HEK293 (cell line): Measurements from ENCODE around the gene RPS6KA3.

Experiments
- CTCF ChIA-PET: fragments of 350-600 bp; formaldehyde crosslinking; extraction: SDS; loops from one replicate; lab custom pipeline; 2021; ENCODE audit warnings: antibody characterized with exemption; lab: Yijun Ruan, JAX
- POLR2A ChIA-PET: fragments of 300-600 bp; formaldehyde crosslinking; extraction: SDS; loops from one replicate; lab custom pipeline; 2020; ENCODE audit warnings: antibody characterized with exemption, inconsistent platforms; lab: Yijun Ruan, JAX
- H3K27ac ChIP-seq: fragments of 200-500 bp; sonication (Bioruptor generic); 2 replicates; pipeline ENCODE4 v1.5.1; 2014; ENCODE audit warnings: low read depth, low read length, control low read depth, inconsistent platforms; ENCODE audit errors: extremely low read depth
- H3K36me3 ChIP-seq, 2 experiments: fragments of 200-500 bp in 1 of 2; sonication (Bioruptor generic) in 1 of 2; 1 replicate in 1 of 2; 2 replicates in 1 of 2; pipeline ENCODE4 v1.5.1; 2014 to 2017; ENCODE audit warnings: inconsistent platforms in 2 of 2, low read length in 2 of 2; ENCODE audit not compliant: control insufficient read depth in 2 of 2, insufficient read depth in 1 of 2
- H3K4me1 ChIP-seq: fragments of 200-500 bp; sonication (Bioruptor generic); 2 replicates; pipeline ENCODE4 v1.5.1; 2014; ENCODE audit warnings: mild to moderate bottlenecking, low read length, inconsistent platforms; ENCODE audit not compliant: control insufficient read depth, insufficient read depth
- H3K4me3 ChIP-seq: 2 replicates; pipeline ENCODE4 v1.5.1; 2011; ENCODE audit warnings: low read depth, mild to moderate bottlenecking, control low read depth, low read length, moderate library complexity
- H3K9me3 ChIP-seq: fragments of 200-500 bp; sonication (Bioruptor generic); 2 replicates; pipeline ENCODE4 v1.5.1; 2014; ENCODE audit warnings: low read depth, low read length, inconsistent platforms; ENCODE audit not compliant: control insufficient read depth, insufficient read depth
- GFI1B ChIP-seq: fragments of 450-650 bp; formaldehyde crosslinking; IDR thresholded peaks from 2 replicates; pipeline ENCODE4 v1.5.1; 2016; ENCODE audit warnings: missing biosample characterization, missing genetic modification characterization
- HOXD13 ChIP-seq: sonication (generic); formaldehyde crosslinking; IDR thresholded peaks from 2 replicates; pipeline ENCODE4 v1.8.0; 2022; ENCODE audit warnings: missing genetic modification reagents, borderline replicate concordance
- KLF16 ChIP-seq: fragments of 450-650 bp; formaldehyde crosslinking; IDR thresholded peaks from 2 replicates; pipeline ENCODE4 v1.5.1; 2017; ENCODE audit warnings: missing biosample characterization, missing genetic modification characterization
- SETDB1 ChIP-seq: IDR thresholded peaks from one replicate; pipeline ENCODE4 v1.6.1; 2017; ENCODE audit warnings: mild to moderate bottlenecking, low read length, moderate library complexity, mixed read lengths; ENCODE audit not compliant: insufficient read length
- ZBTB7A ChIP-seq: fragments of 450-650 bp; formaldehyde crosslinking; IDR thresholded peaks from 2 replicates; pipeline ENCODE4 v1.5.1; 2016; ENCODE audit warnings: low read depth, missing biosample characterization, missing genetic modification characterization
- ZFP41 ChIP-seq: fragments of 450-650 bp; formaldehyde crosslinking; IDR thresholded peaks from 2 replicates; pipeline ENCODE4 v1.5.1; 2016; ENCODE audit warnings: missing biosample characterization, missing genetic modification characterization, borderline replicate concordance
- ZNF10 ChIP-seq: fragments of 450-650 bp; formaldehyde crosslinking; IDR thresholded peaks from 2 replicates; pipeline ENCODE4 v1.5.1; 2017; ENCODE audit warnings: missing biosample characterization, missing genetic modification characterization
- ZNF140 ChIP-seq: fragments of 450-650 bp; formaldehyde crosslinking; IDR thresholded peaks from 2 replicates; pipeline ENCODE4 v1.5.1; 2016; ENCODE audit warnings: missing biosample characterization, missing genetic modification characterization
- ZNF202 ChIP-seq: fragments of 450-650 bp; formaldehyde crosslinking; IDR thresholded peaks from 2 replicates; pipeline ENCODE4 v1.5.1; 2016; ENCODE audit warnings: missing biosample characterization, missing genetic modification characterization, borderline replicate concordance
- ZNF211 ChIP-seq: fragments of 450-650 bp; formaldehyde crosslinking; IDR thresholded peaks from 2 replicates; pipeline ENCODE4 v1.5.1; 2016; ENCODE audit warnings: low read depth, missing biosample characterization, missing genetic modification characterization
- ZNF24 ChIP-seq: fragments of 450-650 bp; formaldehyde crosslinking; IDR thresholded peaks from 2 replicates; pipeline ENCODE4 v1.5.1; 2016; ENCODE audit warnings: missing biosample characterization, missing genetic modification characterization
- ZNF394 ChIP-seq: fragments of 450-650 bp; formaldehyde crosslinking; IDR thresholded peaks from 2 replicates; pipeline ENCODE4 v1.5.1; 2016; ENCODE audit warnings: missing biosample characterization, missing genetic modification characterization, mild to moderate bottlenecking, moderate library complexity, borderline replicate concordance
- ZNF416 ChIP-seq: fragments of 450-650 bp; formaldehyde crosslinking; IDR thresholded peaks from 2 replicates; pipeline ENCODE4 v1.5.1; 2016; ENCODE audit warnings: missing biosample characterization, missing genetic modification characterization
- ZNF501 ChIP-seq: fragments of 450-650 bp; formaldehyde crosslinking; IDR thresholded peaks from 2 replicates; pipeline ENCODE4 v1.5.1; 2016; ENCODE audit warnings: missing biosample characterization, missing genetic modification characterization
- ZNF518A ChIP-seq: fragments of 450-650 bp; formaldehyde crosslinking; conservative IDR thresholded peaks from 2 replicates; pipeline ENCODE4 v1.5.1; 2016; ENCODE audit warnings: low read depth, missing biosample characterization, missing genetic modification characterization
- ZNF549 ChIP-seq: fragments of 450-650 bp; IDR thresholded peaks from 2 replicates; pipeline ENCODE4 v1.5.1; 2018; ENCODE audit warnings: missing biosample characterization, missing genetic modification characterization, mild to moderate bottlenecking, inconsistent platforms, moderate library complexity
- ZNF561 ChIP-seq: fragments of 450-650 bp; IDR thresholded peaks from 2 replicates; pipeline ENCODE4 v1.5.1; 2018; ENCODE audit warnings: missing biosample characterization, missing genetic modification characterization, borderline replicate concordance
- ZNF623 ChIP-seq: fragments of 450-650 bp; formaldehyde crosslinking; IDR thresholded peaks from 2 replicates; pipeline ENCODE4 v1.5.1; 2016; ENCODE audit warnings: missing biosample characterization, missing genetic modification characterization
- ZNF626 ChIP-seq: fragments of 450-650 bp; sonication (Bioruptor Pico); formaldehyde crosslinking; IDR thresholded peaks from 2 replicates; pipeline ENCODE4 v1.5.1; 2018; ENCODE audit warnings: missing biosample characterization, missing genetic modification characterization, inconsistent platforms
- ZNF658 ChIP-seq: fragments of 450-650 bp; formaldehyde crosslinking; IDR thresholded peaks from 2 replicates; pipeline ENCODE4; 2016; ENCODE audit warnings: missing biosample characterization, missing genetic modification characterization
- ZSCAN16 ChIP-seq: fragments of 450-650 bp; formaldehyde crosslinking; IDR thresholded peaks from 2 replicates; pipeline ENCODE4 v1.5.1; 2016; ENCODE audit warnings: missing biosample characterization, missing genetic modification characterization
- TF ChIP-seq, protein P1 (sequence below): fragments of 450-650 bp; formaldehyde crosslinking; IDR thresholded peaks from 2 replicates; pipeline ENCODE4 v1.5.1; 2017; ENCODE audit warnings: missing biosample characterization, missing genetic modification characterization
- TF ChIP-seq, protein P2 (sequence below): fragments of 450-650 bp; IDR thresholded peaks from 2 replicates; pipeline ENCODE4 v1.5.1; 2018; ENCODE audit warnings: missing biosample characterization, missing genetic modification characterization
- TF ChIP-seq, protein P3 (sequence below): fragments of 450-650 bp; formaldehyde crosslinking; IDR thresholded peaks from 2 replicates; pipeline ENCODE4 v1.5.1; 2016; ENCODE audit warnings: missing biosample characterization, missing genetic modification characterization
- TF ChIP-seq, protein P4 (sequence below): fragments of 450-650 bp; formaldehyde crosslinking; IDR thresholded peaks from 2 replicates; pipeline ENCODE4 v1.5.1; 2016; ENCODE audit warnings: missing biosample characterization, missing genetic modification characterization, low read depth

Gene RPS6KA3

DNA sequence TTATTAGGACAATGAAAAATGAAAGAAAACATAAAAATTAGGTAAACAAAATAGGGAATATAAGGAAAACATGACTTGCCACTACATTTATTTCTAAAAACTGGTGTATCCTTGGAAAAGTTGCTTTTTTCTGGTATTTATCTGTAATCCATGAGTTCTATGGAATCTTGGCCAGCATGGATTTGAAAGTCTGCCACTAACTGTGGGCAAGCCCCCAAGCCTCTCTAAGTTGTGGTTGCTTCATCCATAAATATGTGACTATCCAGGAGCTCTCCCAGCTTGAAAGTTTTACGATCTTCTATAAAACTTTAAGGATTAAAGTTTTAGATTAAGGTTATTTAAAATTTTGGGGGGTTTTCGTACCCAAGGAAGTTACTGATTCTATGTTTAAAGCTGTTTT is 21.8 kb downstream of the RPS6KA3 start:
- no peaks in the 10 kb centered on the region for H3K4me1 ChIP-seq
- H3K4me3 ChIP-seq = no peak overlapping the region
- CTCF ChIA-PET = no interaction called here
- POLR2A ChIA-PET = interaction anchor here (0.6 kb wide), 1 partner anchor 1290 kb away, joined by 11 read pairs; no protein-coding TSS in a partner anchor
- TF ChIP-seq, protein P1, sequence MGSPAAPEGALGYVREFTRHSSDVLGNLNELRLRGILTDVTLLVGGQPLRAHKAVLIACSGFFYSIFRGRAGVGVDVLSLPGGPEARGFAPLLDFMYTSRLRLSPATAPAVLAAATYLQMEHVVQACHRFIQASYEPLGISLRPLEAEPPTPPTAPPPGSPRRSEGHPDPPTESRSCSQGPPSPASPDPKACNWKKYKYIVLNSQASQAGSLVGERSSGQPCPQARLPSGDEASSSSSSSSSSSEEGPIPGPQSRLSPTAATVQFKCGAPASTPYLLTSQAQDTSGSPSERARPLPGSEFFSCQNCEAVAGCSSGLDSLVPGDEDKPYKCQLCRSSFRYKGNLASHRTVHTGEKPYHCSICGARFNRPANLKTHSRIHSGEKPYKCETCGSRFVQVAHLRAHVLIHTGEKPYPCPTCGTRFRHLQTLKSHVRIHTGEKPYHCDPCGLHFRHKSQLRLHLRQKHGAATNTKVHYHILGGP (tag by site-specific recombination) = no peak
- no peak for TF ChIP-seq ZFP41
- no peak for TF ChIP-seq ZNF626
- no peak for TF ChIP-seq ZSCAN16
- no peak for TF ChIP-seq ZNF24
- no peak for TF ChIP-seq ZNF561 (tag by site-specific recombination)
- no peak for TF ChIP-seq ZNF501 (tag by site-specific recombination)
- TF ChIP-seq, protein P2, sequence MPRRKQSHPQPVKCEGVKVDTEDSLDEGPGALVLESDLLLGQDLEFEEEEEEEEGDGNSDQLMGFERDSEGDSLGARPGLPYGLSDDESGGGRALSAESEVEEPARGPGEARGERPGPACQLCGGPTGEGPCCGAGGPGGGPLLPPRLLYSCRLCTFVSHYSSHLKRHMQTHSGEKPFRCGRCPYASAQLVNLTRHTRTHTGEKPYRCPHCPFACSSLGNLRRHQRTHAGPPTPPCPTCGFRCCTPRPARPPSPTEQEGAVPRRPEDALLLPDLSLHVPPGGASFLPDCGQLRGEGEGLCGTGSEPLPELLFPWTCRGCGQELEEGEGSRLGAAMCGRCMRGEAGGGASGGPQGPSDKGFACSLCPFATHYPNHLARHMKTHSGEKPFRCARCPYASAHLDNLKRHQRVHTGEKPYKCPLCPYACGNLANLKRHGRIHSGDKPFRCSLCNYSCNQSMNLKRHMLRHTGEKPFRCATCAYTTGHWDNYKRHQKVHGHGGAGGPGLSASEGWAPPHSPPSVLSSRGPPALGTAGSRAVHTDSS (tag by site-specific recombination) = no peak
- no peak for TF ChIP-seq ZNF549 (tag by site-specific recombination)
- TF ChIP-seq, protein P3, sequence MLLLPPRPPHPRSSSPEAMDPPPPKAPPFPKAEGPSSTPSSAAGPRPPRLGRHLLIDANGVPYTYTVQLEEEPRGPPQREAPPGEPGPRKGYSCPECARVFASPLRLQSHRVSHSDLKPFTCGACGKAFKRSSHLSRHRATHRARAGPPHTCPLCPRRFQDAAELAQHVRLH (tag by site-specific recombination) = no peak
- no peak for TF ChIP-seq ZNF211 (tag by site-specific recombination)
- TF ChIP-seq HOXD13 (CRISPR knock-in tag) = no peak
- TF ChIP-seq ZNF394 = no peak
- TF ChIP-seq ZNF202 (tag by site-specific recombination) = no peak
- no peak for TF ChIP-seq GFI1B (tag by site-specific recombination)
- TF ChIP-seq SETDB1 = no peak
- TF ChIP-seq ZBTB7A (tag by site-specific recombination) = no peak
- no peak for TF ChIP-seq ZNF518A (tag by site-specific recombination)
- TF ChIP-seq ZNF10 = no peak
- H3K9me3 ChIP-seq = no peaks in the 10 kb centered on the region
- H3K27ac ChIP-seq = no peak overlapping the region
- 0 out of 3 replicates have a peak, but pooled peaks cover 0 to 3% of the 10 kb centered on the region in 2 experiments for H3K36me3 ChIP-seq

DNA sequence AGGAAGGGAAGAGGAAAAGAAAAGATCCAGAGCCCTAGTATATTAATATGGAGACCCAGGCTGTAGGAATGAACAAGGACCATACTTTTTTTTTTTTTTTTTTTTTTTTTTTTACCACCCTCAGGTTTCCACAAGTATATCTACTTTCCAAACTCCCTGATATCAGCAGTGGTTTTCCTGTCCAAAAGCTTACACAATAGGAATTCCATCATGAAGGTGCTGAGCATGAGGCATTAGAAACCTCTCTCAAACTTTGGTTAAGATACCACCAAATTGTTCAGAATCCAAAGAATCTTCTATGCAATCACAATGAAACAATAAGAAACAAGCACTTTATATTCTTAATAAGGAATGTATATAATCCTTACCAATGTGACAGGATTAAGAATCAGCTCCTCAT is 26.5 kb downstream of the RPS6KA3 start:
- Histone ChIP-seq H3K4me1 (no peaks in the 10 kb centered on the region), H3K36me3 (0 out of 3 replicates have a peak, but pooled peaks cover 0 to 3% of the 10 kb centered on the region in 2 experiments), H3K4me3 (no peak overlapping the region), H3K27ac (no peak overlapping the region), H3K9me3 (no peaks in the 10 kb centered on the region; the same call in 1 of the 2 replicates)
- POLR2A ChIA-PET = no interaction called here
- CTCF ChIA-PET = no interaction called here
- TF ChIP-seq ZNF140 (no peak), KLF16 (tag by site-specific recombination) (no peak), ZNF623 (tag by site-specific recombination) (no peak), ZNF416 (no peak), ZNF658 (tag by site-specific recombination) (no peak)
- TF ChIP-seq, protein P4, sequence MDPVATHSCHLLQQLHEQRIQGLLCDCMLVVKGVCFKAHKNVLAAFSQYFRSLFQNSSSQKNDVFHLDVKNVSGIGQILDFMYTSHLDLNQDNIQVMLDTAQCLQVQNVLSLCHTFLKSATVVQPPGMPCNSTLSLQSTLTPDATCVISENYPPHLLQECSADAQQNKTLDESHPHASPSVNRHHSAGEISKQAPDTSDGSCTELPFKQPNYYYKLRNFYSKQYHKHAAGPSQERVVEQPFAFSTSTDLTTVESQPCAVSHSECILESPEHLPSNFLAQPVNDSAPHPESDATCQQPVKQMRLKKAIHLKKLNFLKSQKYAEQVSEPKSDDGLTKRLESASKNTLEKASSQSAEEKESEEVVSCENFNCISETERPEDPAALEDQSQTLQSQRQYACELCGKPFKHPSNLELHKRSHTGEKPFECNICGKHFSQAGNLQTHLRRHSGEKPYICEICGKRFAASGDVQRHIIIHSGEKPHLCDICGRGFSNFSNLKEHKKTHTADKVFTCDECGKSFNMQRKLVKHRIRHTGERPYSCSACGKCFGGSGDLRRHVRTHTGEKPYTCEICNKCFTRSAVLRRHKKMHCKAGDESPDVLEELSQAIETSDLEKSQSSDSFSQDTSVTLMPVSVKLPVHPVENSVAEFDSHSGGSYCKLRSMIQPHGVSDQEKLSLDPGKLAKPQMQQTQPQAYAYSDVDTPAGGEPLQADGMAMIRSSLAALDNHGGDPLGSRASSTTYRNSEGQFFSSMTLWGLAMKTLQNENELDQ (tag by site-specific recombination) = no peak
